HG03460 (cell line): ENCODE results near the gene ASCC2.

Experiments used
- ATAC-seq: cut with Tn5 transposase; IDR thresholded peaks from one replicate; pipeline ENCODE4 v1.9.1; 2021; ENCODE audit not compliant: unreplicated experiment

Gene ASCC2

DNA sequence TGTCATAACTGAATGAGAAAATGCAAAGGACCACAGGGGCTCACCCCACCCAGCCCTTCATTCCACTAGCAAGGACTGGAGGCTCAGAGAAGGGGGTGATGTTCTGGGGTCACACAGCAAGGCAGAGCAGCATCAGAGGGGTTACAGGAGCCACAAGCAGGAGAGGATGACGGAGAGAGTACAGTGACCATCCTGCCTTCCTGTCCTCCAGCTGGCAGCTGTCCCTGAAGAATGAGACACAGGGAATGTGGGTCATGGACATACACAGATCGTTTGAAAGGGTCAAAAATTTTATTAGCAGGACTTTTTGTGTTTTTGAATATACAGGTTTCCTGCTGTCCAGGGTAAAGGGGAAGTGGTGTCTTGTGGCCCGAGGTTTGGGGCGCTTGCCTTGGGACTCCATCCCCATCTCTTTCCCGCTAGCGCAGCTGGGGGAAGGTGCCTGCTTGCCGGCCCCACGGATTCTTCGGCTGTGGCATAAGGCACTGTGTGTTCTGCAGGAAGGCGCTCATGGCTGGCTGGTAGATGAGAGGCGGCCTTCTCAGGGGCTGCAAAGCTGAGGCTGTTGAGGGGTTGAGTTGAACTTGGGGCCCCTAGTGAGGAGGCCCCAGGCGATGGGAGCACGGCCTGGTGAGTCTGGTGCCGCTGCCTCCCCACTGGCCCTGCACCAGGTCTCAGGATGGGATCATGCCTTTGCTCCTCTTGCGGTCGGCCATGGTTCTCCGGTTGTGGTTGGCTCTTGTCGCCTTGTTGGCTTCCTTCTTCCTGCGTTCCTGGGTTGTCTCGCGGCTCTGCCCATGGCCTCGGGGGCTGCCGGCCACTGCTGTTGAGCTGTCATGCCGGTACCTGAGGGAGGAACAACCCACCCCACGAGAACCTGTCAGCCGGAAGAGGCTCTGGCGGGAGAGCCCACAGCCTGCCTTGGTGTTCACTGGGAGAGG lies 49.5 kb downstream of the ASCC2 start:
- ATAC-seq, result no peak

- ATAC-seq, result no peak
Observed at GRCh38 chr22:29787371-29787980, 50.6 kb downstream of the ASCC2 start.

GRCh38 chr22:29786031-29786430 lies 52.0 kb downstream of the ASCC2 start:
- no peak for ATAC-seq

DNA sequence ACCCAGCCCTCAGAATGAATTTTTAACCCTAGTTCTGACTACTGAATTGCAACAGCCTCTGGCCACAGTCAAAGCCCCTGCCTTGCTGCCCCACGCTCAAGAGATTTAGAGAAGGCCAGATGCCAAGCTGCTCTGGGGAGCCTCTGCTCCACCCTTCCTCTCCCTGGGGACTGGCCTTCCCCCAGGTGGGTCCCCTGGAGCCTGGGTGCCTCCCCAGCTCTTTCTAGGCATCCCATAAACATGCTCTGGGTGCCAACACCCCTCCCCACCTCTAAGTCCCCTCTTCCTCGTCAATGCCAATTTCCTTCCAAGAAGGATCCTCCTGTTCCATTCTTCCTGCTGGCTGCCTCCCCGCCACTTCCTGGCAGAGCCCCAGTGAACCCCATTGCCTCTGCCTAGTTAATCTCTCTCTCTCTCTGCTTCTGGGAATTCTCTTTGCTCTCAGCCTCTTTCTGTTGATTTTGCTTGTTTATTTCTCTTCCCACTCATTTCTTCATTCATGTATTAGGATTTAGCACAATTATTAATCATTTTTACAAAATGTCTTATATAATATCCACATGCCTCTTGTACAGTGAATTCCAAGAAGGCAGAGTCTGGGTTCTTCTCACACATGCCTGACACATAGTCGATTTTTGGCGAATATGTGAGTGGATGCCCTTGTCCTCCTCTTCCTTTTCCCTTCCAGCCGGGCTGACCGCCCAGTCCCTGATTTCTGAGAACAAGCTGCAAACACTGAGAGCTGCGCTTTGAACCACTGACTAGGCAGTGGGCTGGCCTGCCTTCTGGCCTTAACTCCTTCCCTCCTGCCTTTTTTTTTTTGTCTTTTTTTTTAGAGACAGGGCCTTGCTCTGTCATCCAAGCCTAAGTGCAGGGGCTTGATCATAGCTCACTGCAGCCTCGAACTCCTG lies 53.4 kb downstream of the ASCC2 start:
- ATAC-seq, result no peak

GRCh38 chr22:29782061-29782845 lies 55.8 kb downstream of the ASCC2 start:
- ATAC-seq, result no peak

DNA sequence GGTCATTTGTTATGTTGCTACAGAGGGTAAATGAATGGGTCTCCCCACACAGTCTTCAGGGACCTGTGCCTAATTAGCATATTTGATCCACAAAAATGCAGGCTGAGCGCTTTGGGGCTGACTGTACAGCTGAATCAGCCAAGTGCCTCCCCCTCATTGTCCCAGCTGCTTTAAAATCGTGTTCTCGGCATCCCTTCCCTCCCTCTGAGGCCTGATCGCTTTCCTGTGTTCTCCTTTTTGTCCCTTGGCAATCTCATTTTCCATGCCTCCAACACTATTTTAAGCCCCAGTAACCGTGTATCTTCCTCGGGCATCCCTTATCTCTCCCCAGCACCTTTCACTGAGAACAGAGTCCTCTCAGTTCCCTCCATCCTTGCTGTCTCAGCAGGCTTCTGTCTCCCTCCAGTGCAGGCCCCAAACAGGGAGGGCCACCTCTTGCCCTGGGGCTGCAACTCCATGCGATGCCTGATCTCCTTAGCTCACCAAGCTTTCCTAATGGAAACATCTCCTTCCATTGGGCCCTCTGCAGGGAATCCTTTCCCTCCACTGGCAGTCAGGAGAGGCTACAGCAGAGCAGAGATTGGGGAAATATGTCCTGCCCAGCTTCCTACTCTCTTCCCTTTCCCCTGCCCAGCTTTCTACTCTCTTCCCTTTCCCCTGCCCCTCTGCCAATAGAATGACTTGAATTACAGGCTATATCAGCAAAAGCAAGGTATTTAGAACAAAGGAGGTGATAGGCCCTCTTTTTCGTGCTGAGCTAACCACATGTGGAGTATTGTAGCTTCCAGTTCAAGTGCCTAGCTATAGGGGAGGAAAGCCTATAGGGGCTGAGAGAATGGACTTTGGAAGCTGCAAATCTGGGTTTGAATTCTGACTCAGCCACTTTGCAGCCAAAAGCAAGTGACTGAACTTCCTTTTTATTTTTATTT lies 57.1 kb downstream of the ASCC2 start:
- ATAC-seq, result no peak

GRCh38 chr22:29780220-29780619 lies 57.9 kb downstream of the ASCC2 start:
- no peak for ATAC-seq

- no peak for ATAC-seq
Observed at GRCh38 chr22:29773233-29773632, 64.8 kb downstream of the ASCC2 start.

DNA sequence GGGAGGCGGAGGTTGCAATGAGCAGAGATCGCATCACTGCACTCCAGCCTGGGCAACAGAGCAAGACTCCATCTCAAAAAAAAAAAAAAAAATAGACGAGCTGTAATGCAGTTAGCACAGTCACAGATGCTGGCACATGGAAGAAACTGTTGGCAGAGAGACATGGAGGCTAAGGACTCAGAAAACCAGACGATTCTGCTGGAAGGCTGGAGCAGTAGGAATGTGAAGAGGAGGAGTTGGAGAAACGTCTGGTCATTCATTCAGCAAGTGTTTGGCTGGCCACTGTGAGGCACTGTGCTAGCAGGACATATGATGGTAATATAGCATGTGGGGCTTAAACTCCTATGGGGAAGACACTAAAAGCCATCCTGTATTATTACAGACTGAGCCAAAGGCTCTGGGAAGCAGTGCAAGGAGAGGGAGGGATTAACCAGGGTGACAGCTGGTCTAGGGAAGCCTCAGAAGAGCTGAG lies 65.9 kb downstream of the ASCC2 start:
- no peak for ATAC-seq

DNA sequence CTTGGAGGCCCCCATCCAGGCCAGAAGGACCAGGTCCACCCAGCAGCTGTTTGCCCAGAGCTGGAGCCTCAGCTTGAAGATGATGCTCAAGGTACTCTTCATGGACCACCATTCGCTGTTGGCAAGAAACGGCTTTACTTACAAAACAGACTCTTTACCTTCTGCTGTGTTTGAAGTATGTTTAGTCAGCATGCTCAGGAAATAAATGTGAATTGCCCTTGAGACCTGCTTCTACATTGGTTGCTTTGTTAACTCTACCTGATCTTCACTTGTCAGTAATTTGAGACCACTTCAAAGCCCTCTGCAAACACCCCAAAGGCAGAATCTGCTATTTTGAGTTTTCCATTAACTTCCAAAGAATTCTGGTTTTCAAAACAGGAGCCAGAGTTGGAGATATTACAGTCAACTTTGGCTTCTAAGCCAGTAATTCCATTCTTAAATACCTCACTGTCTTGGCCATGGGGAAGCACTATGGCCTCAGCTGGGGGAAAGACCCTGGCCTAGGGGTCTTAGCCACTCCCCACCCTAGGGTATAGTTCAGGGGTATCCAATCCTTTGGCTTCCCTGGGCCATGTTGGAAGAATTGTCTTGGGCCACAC lies 68.3 kb downstream of the ASCC2 start:
- no peak for ATAC-seq

GRCh38 chr22:29768052-29768693 lies 69.9 kb downstream of the ASCC2 start:
- ATAC-seq, result no peak

GRCh38 chr22:29767171-29768051 lies 70.7 kb downstream of the ASCC2 start, which contains the start of gene UQCR10:
UQCR10 (plus strand) TSS chr22:29767369; CDS start chr22:29767399, 30 bp downstream.
- ATAC-seq, result peak; percentile 70

DNA sequence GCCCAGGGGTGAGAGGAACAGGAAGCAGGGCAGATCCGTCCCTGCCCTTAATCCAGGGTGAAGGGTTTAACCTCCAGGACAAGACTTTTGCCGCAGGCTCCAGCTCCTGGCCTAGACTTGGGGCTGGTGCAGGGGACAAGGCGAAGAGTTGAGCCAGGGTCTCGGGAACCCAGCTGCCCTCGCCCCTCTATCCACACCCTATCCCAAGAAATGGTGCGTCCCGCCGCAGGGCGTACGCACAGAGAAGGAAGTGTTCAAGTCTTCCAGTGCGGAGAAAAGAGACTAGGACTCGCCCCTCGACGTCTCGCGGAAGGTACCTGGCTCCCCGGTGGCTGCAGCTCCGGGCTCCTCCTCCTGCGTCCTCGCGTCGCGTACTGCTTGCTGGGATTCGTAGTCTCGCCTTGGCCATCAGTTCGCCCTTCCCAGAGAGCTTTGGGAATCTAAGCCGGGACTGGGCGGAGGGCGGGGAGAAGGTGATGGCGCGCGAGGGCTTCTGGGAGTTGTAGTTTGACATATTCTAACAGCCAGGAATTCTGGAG lies 71.4 kb downstream of the ASCC2 start, which contains the start of gene ZMAT5:
ZMAT5 (minus strand) TSS at position 376 of the 539 bp plus-strand sequence. CDS start 18,463 bp downstream, outside the sequence.
- ATAC-seq, result peak; percentile 89

- ATAC-seq, result no peak
Observed at GRCh38 chr22:29765905-29766631, 72.0 kb downstream of the ASCC2 start.

DNA sequence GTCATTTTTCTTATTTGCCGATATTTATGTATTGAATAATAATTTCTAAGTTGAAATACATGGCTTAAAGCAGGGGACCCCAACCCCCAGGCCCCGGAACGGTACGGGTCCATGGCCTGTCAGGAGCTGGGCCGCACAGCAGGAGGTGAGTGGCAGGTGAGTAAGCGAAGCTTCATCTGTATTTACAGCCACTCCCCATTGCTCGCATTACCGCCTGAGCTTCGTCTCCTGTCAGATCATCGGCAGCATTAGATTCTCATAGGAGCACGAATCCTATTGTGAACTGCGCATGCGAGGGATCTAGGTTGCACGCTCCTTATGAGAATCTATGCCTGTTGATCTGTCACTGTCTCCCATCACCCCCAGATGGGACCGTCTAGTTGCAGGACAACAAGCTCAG lies 75.8 kb downstream of the ASCC2 start:
- ATAC-seq, result no peak

DNA sequence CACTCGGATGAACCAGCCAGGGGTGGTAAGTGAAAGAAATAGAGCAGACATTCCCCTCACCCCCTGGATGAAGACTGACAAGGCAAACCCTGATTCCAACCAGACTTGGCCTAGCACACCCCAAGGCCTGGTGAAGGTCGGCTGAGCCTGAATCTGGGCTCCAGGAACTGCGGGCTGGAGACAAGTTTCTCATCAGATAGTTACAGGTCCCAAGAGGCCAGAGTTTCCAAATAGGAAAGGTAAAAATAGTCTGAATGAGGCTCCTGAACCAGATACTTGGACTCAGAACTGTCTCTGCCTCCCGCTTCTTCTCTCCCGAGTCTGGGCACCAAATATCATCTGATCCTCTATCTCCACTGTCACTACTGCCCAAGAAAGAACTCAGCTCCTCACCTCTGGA lies 79.1 kb downstream of the ASCC2 start:
- no peak for ATAC-seq
